Measurements from ENCODE around the gene SPDYE11. TPM values are rescaled to one million over a fixed set of nuclear protein-coding genes. Genes with fewer than 3 reads are reported as not detected.
"Not testable (repeated sequence)": the region's sequence is repeated elsewhere in the genome, so short reads cannot be mapped to it uniquely, and the experiment has no call there.

SPDYE11 gene
- 1 to 10 TPM in 2 of 5 donors, under 1 TPM in 3; 0.56 to 1.8 (median 0.98) TPM for polyA plus RNA-seq (ENCODE audit: insufficient read depth in 1 of 5, insufficient read length in 5 of 5, low replicate concordance in 1 of 5)
- long read RNA-seq, donor 1 = 0 reads
- long read RNA-seq, donor 2 = 0 reads
- long read RNA-seq, donor 3 = 0 reads
- long read RNA-seq, donor 4 = 0 reads
- long read RNA-seq, donor 5 = 0 reads
- long read RNA-seq, donor 6 = 0 reads
- long read RNA-seq, donor 7, partial matches to known transcripts = 11 of 11 reads
- long read RNA-seq, donor 7, other reads (novel, unspliced or antisense) = 0 of 11 reads
- long read RNA-seq, donor 8 = 0 reads

GRCh38 chr7:73057811-73058210 lies at the start of gene SPDYE11:
Gene SPDYE11 (minus strand): TSS chr7:73057911. CDS start chr7:73056111, 1,800 bp downstream.
- not testable (repeated sequence) for DNase-seq

GRCh38 chr7:73085938-73086337 lies 28.2 kb upstream of the SPDYE11 start, which contains the start of gene SPDYE9:
Gene SPDYE9 (minus strand): TSS chr7:73086038. CDS start chr7:73084238, 1,800 bp downstream.
- DNase-seq = not testable (repeated sequence)

GRCh38 chr7:73029666-73030065 lies 28.0 kb downstream of the SPDYE11 start, which contains the start of gene SPDYE8:
Gene SPDYE8 (minus strand): TSS chr7:73029766. CDS start chr7:73027966, 1,800 bp downstream.
- not testable (repeated sequence) for DNase-seq

GRCh38 chr7:73006491-73006890 lies 51.2 kb downstream of the SPDYE11 start:
- not testable (repeated sequence) for DNase-seq

GRCh38 chr7:73005693-73006447 lies 51.8 kb downstream of the SPDYE11 start:
- peak in 1 of 2 donors; percentile 84 for DNase-seq

GRCh38 chr7:73005356-73005692 lies 52.4 kb downstream of the SPDYE11 start:
- not testable (repeated sequence) for DNase-seq

GRCh38 chr7:72997887-72998468 lies 59.7 kb downstream of the SPDYE11 start:
- DNase-seq = not testable (repeated sequence)

Other genes starting within 250 kb of the SPDYE11 start
- 1 to 10 TPM; 3.2 to 8.5 (median 7.6) TPM for gene TYW1B, start 229.7 kb downstream of the SPDYE11 start, polyA plus RNA-seq (ENCODE audit: insufficient read depth in 1 of 5, insufficient read length in 5 of 5, low replicate concordance in 1 of 5)
- gene POM121, start 132.8 kb downstream of the SPDYE11 start, polyA plus RNA-seq (ENCODE audit: insufficient read depth in 1 of 5, insufficient read length in 5 of 5, low replicate concordance in 1 of 5) = 10 to 100 TPM; 32.2 to 48.4 (median 42.5) TPM
- 1 to 10 TPM in 4 of 5 donors, under 1 TPM in 1; 0.99 to 2.6 (median 1.7) TPM for gene TRIM74, start 88.4 kb downstream of the SPDYE11 start, polyA plus RNA-seq (ENCODE audit: insufficient read depth in 1 of 5, insufficient read length in 5 of 5, low replicate concordance in 1 of 5)
- under 1 TPM; 0.37 to 0.98 (median 0.78) TPM for gene SPDYE8, start 28.1 kb downstream of the SPDYE11 start, polyA plus RNA-seq (ENCODE audit: insufficient read depth in 1 of 5, insufficient read length in 5 of 5, low replicate concordance in 1 of 5)
- gene SPDYE9, start 28.1 kb upstream of the SPDYE11 start, polyA plus RNA-seq (ENCODE audit: insufficient read depth in 1 of 5, insufficient read length in 5 of 5, low replicate concordance in 1 of 5) = 1 to 10 TPM in 2 of 5 donors, under 1 TPM in 3; 0.49 to 1.7 (median 0.98) TPM